Measurements from ENCODE around the gene RHOBTB3.
A peak's percentile ranks its signal among the peaks of the same experiment; 100 is the strongest.
"Not testable (repeated sequence)": the region's sequence is repeated elsewhere in the genome, so short reads cannot be mapped to it uniquely, and the experiment has no call there.

RHOBTB3 gene

GRCh38 chr5:95822043-95822541 lies 91.0 kb downstream of the RHOBTB3 start:
- no peak for DNase-seq

GRCh38 chr5:95822542-95823181 lies 91.5 kb downstream of the RHOBTB3 start, which contains the start of gene GLRX:
Gene GLRX (minus strand): TSS chr5:95822726. CDS start chr5:95822662, 64 bp downstream.
- DNase-seq, result peak; percentile 69

GRCh38 chr5:95823218-95823737 lies 92.1 kb downstream of the RHOBTB3 start:
- no peak for DNase-seq

- DNase-seq, result peak; percentile 78
Measured at GRCh38 chr5:95823738-95824609, 92.8 kb downstream of the RHOBTB3 start.

GRCh38 chr5:95824747-95825146 lies 93.6 kb downstream of the RHOBTB3 start:
- DNase-seq, result no peak

GRCh38 chr5:95825495-95825894 lies 94.4 kb downstream of the RHOBTB3 start:
- DNase-seq, result no peak

- no peak for DNase-seq
Measured at GRCh38 chr5:95826949-95827891, 96.1 kb downstream of the RHOBTB3 start.

GRCh38 chr5:95827892-95828246 lies 96.7 kb downstream of the RHOBTB3 start:
- DNase-seq, result no peak

GRCh38 chr5:95830226-95830625 lies 99.1 kb downstream of the RHOBTB3 start:
- no peak for DNase-seq

- DNase-seq, result no peak
Measured at GRCh38 chr5:95832664-95833063, 101.5 kb downstream of the RHOBTB3 start.

- DNase-seq, result peak; percentile 42
Measured at GRCh38 chr5:95835682-95836385, 104.7 kb downstream of the RHOBTB3 start.

- DNase-seq, result no peak
Measured at GRCh38 chr5:95836544-95836943, 105.4 kb downstream of the RHOBTB3 start.

- DNase-seq, result not testable (repeated sequence)
Measured at GRCh38 chr5:95836971-95837370, 105.8 kb downstream of the RHOBTB3 start.

- no peak for DNase-seq
Measured at GRCh38 chr5:95837492-95837891, 106.4 kb downstream of the RHOBTB3 start.

GRCh38 chr5:95838001-95838520 lies 106.9 kb downstream of the RHOBTB3 start:
- no peak for DNase-seq

- DNase-seq, result no peak
Measured at GRCh38 chr5:95838556-95838955, 107.4 kb downstream of the RHOBTB3 start.

GRCh38 chr5:95839658-95840057 lies 108.5 kb downstream of the RHOBTB3 start:
- no peak for DNase-seq

- DNase-seq, result no peak
Measured at GRCh38 chr5:95840956-95841705, 110.0 kb downstream of the RHOBTB3 start.

- no peak for DNase-seq
Measured at GRCh38 chr5:95841914-95842812, 111.0 kb downstream of the RHOBTB3 start.

Measured in CD4-positive, alpha-beta T cell treated with Interleukin-21 for 1 hour (primary cell).